ENCODE measurements around the gene TCF4. TPM values are rescaled to one million over a fixed set of nuclear protein-coding genes. Genes with fewer than 3 reads are reported as not detected.

The TCF4 gene
- total and polyA plus RNA-seq, 2 donors (not counting 3 experiments of a cell fraction or from before 2014, with no cell fraction given): 183 to 390 TPM

DNA sequence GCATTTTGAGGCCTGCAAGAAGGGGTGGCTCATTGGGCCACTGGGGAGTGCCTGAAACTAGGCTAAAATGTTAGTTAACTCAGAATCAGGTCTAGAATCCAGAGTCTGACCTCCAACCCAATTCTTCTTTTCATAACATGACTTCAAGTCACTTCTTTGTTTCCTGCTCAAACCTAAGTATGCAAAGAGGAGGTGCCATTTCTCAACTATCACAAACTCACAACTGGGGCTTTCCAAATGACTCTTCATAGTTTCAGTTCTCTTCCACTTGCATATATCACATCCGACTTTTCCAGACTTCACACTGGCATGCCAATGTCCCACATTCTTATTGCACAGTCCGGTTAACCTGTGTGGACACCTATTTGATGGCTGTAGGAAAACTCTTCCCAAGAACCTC, 211.6 kb downstream of the TCF4 start:
- DNase-seq (ENCODE audit: low read depth, low spot score) (no peak), FAIRE-seq (no peak)
- H4K20me1 ChIP-seq (replicated peaks; ENCODE audit: control insufficient read depth, extremely low read depth, insufficient read depth, low read length): peaks cover 15% of the 10 kb centered on the region
- H3K4me2 ChIP-seq (ENCODE audit: insufficient read depth, low read length): no peak overlapping the region
- no peak overlapping the region for H3K27ac ChIP-seq (ENCODE audit: insufficient read depth, low read depth, low read length)
- CTCF ChIA-PET: interaction anchor here (1.2 to 1.7 kb wide), 3 partner anchors 8 to 142 kb away, joined by 3 to 4 read pairs (median 4); no protein-coding TSS in a partner anchor
- BruUV-seq (replicated peaks): no TSS peak
- intact Hi-C loops (cut with micrococcal nuclease): no loop called here
- H3K79me2 ChIP-seq (ENCODE audit: control insufficient read depth, insufficient read depth, low read length): peaks cover 85% of the 10 kb centered on the region
- POLR2A ChIA-PET: no interaction called here
- H3K4me3 ChIP-seq (replicated peaks in 1 of 3; ENCODE audit: insufficient read depth in 1 of 3, low read depth in 1 of 3, low read length in 3 of 3): no peak overlapping the region
- no peak overlapping the region for H3K9ac ChIP-seq (replicated peaks; ENCODE audit: extremely low read depth, insufficient read depth, low read length)
- dilution Hi-C loops (cut with MboI; ENCODE audit: extremely low pct_ligation_motif_present, low sequenced_read_pairs): no loop called here
- H2AFZ ChIP-seq (ENCODE audit: low read depth, low read length): no peak overlapping the region
- peaks cover 3% of the 10 kb centered on the region for H3K4me1 ChIP-seq (ENCODE audit: control insufficient read depth, extremely low read depth, insufficient read depth, low read length)
- no peak for TF ChIP-seq JUN (IDR thresholded peaks at IDR 0.05; ENCODE audit: borderline replicate concordance, insufficient read depth, insufficient read length, low read depth)
- TF ChIP-seq POLR2A (IDR thresholded peaks at IDR 0.05; ENCODE audit: low read depth, low read length): no peak
- TF ChIP-seq POLR2AphosphoS5 (IDR thresholded peaks at IDR 0.05; ENCODE audit: insufficient read depth, low read depth, low read length): no peak
- TF ChIP-seq EZH2 (IDR thresholded peaks at IDR 0.05; ENCODE audit: borderline replicate concordance, low read depth, low read length, severe bottlenecking): no peak
- no peak for TF ChIP-seq FOS (IDR thresholded peaks at IDR 0.05; ENCODE audit: borderline replicate concordance, insufficient read depth, low read length)
- no peak for TF ChIP-seq GATA2 (IDR thresholded peaks at IDR 0.05; ENCODE audit: insufficient read depth, insufficient read length, low read depth, low read length)
- TF ChIP-seq MYC (IDR thresholded peaks at IDR 0.05; ENCODE audit: low read depth, low read length): no peak
- no peak for TF ChIP-seq CTCF (IDR thresholded peaks at IDR 0.05; ENCODE audit: extremely low read depth in 1 of 2, insufficient read depth in 1 of 2, low read depth in 1 of 2, low read length in 2 of 2)
- TF ChIP-seq, protein P1, sequence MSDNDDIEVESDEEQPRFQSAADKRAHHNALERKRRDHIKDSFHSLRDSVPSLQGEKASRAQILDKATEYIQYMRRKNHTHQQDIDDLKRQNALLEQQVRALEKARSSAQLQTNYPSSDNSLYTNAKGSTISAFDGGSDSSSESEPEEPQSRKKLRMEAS (IDR thresholded peaks at IDR 0.05; ENCODE audit: insufficient read depth, insufficient read length): no peak
- H3K27me3 ChIP-seq (ENCODE audit: control insufficient read depth in 2 of 2, insufficient read depth in 2 of 2, low read length in 2 of 2): no peaks in the 10 kb centered on the region
- peaks cover 2 to 8% of the 10 kb centered on the region in 2 experiments for H3K36me3 ChIP-seq (ENCODE audit: control insufficient read depth in 2 of 2, extremely low read depth in 1 of 2, insufficient read depth in 2 of 2, low read length in 2 of 2)
- H3K9me1 ChIP-seq (replicated peaks; ENCODE audit: control insufficient read depth, extremely low read depth, insufficient read depth, low read length): no peaks in the 10 kb centered on the region
- no peaks in the 10 kb centered on the region for H3K9me3 ChIP-seq (replicated peaks; ENCODE audit: control insufficient read depth, insufficient read depth, low read length)
